OCI-LY7 (cell line): ENCODE data around the gene PARD3. TPM values are rescaled to one million over a fixed set of nuclear protein-coding genes. Genes with fewer than 3 reads are reported as not detected.

Experiments
- BruUV-seq: library from RNA; stranded (reverse); fragments of 400-500 nt; replicated peaks from 2 replicates; lab custom pipeline; 2021; lab: Mats Ljungman, UMichigan
- CTCF ChIA-PET: fragments of 300-600 bp; sonication (Branson Sonifier 250); formaldehyde crosslinking; loops from one replicate; lab custom pipeline; 2022; ENCODE audit warnings: antibody characterized with exemption; ENCODE audit not compliant: unreplicated experiment; lab: Charles Lee
- POLR2A ChIA-PET: fragments of 300-600 bp; sonication (Branson Sonifier 250); formaldehyde crosslinking; loops from one replicate; lab custom pipeline; 2022; ENCODE audit warnings: antibody characterized with exemption; lab: Charles Lee
- DNase-seq: peaks from one replicate; pipeline ENCODE4 v3.0.0-alpha.2; 2015; ENCODE audit warnings: low spot score
- H2AFZ ChIP-seq: fragments of 200-600 bp; sonication (generic), shearing (Covaris generic); 2 replicates; pipeline ENCODE4 v1.6.1; 2014; ENCODE audit warnings: mild to moderate bottlenecking, antibody characterized with exemption, low read length, moderate library complexity
- H3K27ac ChIP-seq: fragments of 200-600 bp; sonication (generic); 2 replicates; pipeline ENCODE4 v1.5.1; 2014; ENCODE audit warnings: mixed run types, low read depth, mild to moderate bottlenecking, moderate library complexity, low read length, inconsistent platforms; ENCODE audit not compliant: poor library complexity, severe bottlenecking
- H3K36me3 ChIP-seq: fragments of 200-600 bp; sonication (generic); 2 replicates; pipeline ENCODE4 v1.6.1; 2014; ENCODE audit warnings: mild to moderate bottlenecking, antibody characterized with exemption, low read length, moderate library complexity, mixed read lengths; ENCODE audit not compliant: insufficient read depth
- H3K4me1 ChIP-seq: fragments of 200-600 bp; sonication (generic); 2 replicates; pipeline ENCODE4 v1.5.1; 2014; ENCODE audit warnings: mild to moderate bottlenecking, low read length; ENCODE audit not compliant: insufficient read depth, poor library complexity, severe bottlenecking
- H3K4me2 ChIP-seq: fragments of 200-600 bp; sonication (generic); 2 replicates; pipeline ENCODE4 v1.6.1; 2014; ENCODE audit warnings: mild to moderate bottlenecking, low read length
- H3K4me3 ChIP-seq: fragments of 200-600 bp; sonication (generic); 2 replicates; pipeline ENCODE4 v1.5.1; 2014; ENCODE audit warnings: mild to moderate bottlenecking, low read depth, low read length; ENCODE audit not compliant: poor library complexity, severe bottlenecking
- H3K79me2 ChIP-seq: fragments of 200-600 bp; sonication (generic); 2 replicates; pipeline ENCODE4 v1.6.1; 2016; ENCODE audit warnings: low read depth, mild to moderate bottlenecking, low read length, moderate library complexity, mixed read lengths; ENCODE audit not compliant: insufficient read depth
- H3K9me2 ChIP-seq: fragments of 200-600 bp; sonication (generic); 2 replicates; pipeline ENCODE4 v1.6.1; 2016; ENCODE audit warnings: mild to moderate bottlenecking, low read length, mixed read lengths; ENCODE audit not compliant: insufficient read depth
- H3K9me3 ChIP-seq: fragments of 200-600 bp; sonication (generic); 2 replicates; pipeline ENCODE4 v1.6.1; 2014; ENCODE audit warnings: mild to moderate bottlenecking, mixed run types, low read length, mixed read lengths
- H4K20me1 ChIP-seq: fragments of 200-600 bp; sonication (generic); 2 replicates; pipeline ENCODE4 v1.6.1; 2014; ENCODE audit warnings: mild to moderate bottlenecking, antibody characterized with exemption, low read length, moderate library complexity, mixed read lengths; ENCODE audit not compliant: insufficient read depth
- EZH2phosphoT487 ChIP-seq: fragments of 200-600 bp; sonication (generic); IDR thresholded peaks from 2 replicates; pipeline ENCODE4 v1.6.1; 2018; ENCODE audit warnings: low read depth, borderline replicate concordance, mild to moderate bottlenecking, mixed run types, antibody characterized with exemption, low read length, moderate library complexity, mixed read lengths
- intact Hi-C: fragments of 100-400 bp; cut with micrococcal nuclease; formaldehyde crosslinking; loops from one replicate; pipeline ENCODE4 v1.10.0; 2022; ENCODE audit not compliant: unreplicated experiment
- total RNA-seq, 2 experiments: library from RNA; depleted of rRNA in 1 of 2; stranded (reverse); fragments of >200 nt in 1 of 2; shearing (Covaris generic) in 1 of 2; gene quantifications; 2 replicates each; pipeline ENCODE4 v1.2.3, GENCODE V29; 2014 to 2022
- TF ChIP-seq, protein P1 (sequence below): fragments of 200-600 bp; sonication (generic); conservative IDR thresholded peaks from 2 replicates; pipeline ENCODE4 v1.5.1; 2014; ENCODE audit warnings: mild to moderate bottlenecking, antibody characterized with exemption, low read length, moderate library complexity, mixed read lengths

Gene PARD3
- total RNA-seq, 2 experiments from 2014 or later: not detected

DNA sequence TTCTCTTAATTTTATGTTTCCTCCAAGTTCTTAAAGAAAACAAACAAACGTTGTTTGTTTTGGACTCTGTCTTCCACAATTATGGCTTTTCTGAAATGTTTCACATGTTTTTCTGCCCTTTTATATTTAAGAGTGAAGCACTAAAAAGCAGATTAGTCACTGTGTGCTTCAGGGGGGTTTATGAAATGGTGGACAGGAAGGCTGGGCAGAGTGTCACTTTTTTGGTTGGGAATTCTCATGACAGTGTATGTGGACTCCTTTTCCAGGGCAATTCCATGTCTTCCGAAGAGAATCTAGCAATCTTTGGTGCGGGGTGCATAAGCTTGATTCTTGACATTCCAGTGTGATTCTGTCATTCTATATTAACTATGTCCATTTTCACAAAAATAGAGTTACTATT, 669.4 kb downstream of the PARD3 start:
- no TSS peak for BruUV-seq
- H3K4me2 ChIP-seq: no peak overlapping the region
- intact Hi-C loops: no loop called here
- TF ChIP-seq, protein P1, sequence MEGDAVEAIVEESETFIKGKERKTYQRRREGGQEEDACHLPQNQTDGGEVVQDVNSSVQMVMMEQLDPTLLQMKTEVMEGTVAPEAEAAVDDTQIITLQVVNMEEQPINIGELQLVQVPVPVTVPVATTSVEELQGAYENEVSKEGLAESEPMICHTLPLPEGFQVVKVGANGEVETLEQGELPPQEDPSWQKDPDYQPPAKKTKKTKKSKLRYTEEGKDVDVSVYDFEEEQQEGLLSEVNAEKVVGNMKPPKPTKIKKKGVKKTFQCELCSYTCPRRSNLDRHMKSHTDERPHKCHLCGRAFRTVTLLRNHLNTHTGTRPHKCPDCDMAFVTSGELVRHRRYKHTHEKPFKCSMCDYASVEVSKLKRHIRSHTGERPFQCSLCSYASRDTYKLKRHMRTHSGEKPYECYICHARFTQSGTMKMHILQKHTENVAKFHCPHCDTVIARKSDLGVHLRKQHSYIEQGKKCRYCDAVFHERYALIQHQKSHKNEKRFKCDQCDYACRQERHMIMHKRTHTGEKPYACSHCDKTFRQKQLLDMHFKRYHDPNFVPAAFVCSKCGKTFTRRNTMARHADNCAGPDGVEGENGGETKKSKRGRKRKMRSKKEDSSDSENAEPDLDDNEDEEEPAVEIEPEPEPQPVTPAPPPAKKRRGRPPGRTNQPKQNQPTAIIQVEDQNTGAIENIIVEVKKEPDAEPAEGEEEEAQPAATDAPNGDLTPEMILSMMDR: no peak
- TF ChIP-seq EZH2phosphoT487: no peak
- CTCF ChIA-PET: no interaction called here
- no peaks in the 10 kb centered on the region for H4K20me1 ChIP-seq
- H3K9me2 ChIP-seq: no peaks in the 10 kb centered on the region
- no peaks in the 10 kb centered on the region for H3K36me3 ChIP-seq
- H2AFZ ChIP-seq: no peak overlapping the region
- H3K27ac ChIP-seq: no peak overlapping the region
- DNase-seq: no peak
- H3K4me1 ChIP-seq: no peaks in the 10 kb centered on the region
- POLR2A ChIA-PET: interaction anchor here (0.7 kb wide), 1 partner anchor 984 kb away, joined by 3 read pairs; no protein-coding TSS in a partner anchor
- no peak overlapping the region for H3K4me3 ChIP-seq
- no peaks in the 10 kb centered on the region for H3K79me2 ChIP-seq
- H3K9me3 ChIP-seq: no peaks in the 10 kb centered on the region

DNA sequence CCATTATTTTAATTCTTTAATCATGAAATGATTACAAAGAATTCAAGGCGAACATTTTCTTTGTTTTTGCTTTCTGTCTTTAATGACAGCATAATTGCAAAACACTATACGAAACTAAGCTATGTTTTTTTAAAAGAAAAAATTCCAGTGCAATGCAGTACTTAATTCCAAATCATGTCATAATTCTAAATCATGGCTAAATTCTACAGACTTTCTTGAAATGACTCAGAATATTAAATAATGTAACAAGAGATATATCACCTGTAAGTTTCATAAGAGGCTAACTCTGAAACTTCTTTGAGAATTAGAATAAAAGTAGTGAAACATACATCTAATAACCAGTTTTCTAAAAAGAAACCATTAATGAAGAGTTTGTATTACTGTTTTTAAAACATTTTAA, 671.6 kb downstream of the PARD3 start:
- H3K4me3 ChIP-seq: no peak overlapping the region
- DNase-seq: no peak
- H3K9me3 ChIP-seq: no peaks in the 10 kb centered on the region
- no peaks in the 10 kb centered on the region for H3K79me2 ChIP-seq
- no peaks in the 10 kb centered on the region for H3K4me1 ChIP-seq
- POLR2A ChIA-PET: no interaction called here
- H3K9me2 ChIP-seq: no peaks in the 10 kb centered on the region
- CTCF ChIA-PET: no interaction called here
- no peak overlapping the region for H3K27ac ChIP-seq
- H3K36me3 ChIP-seq: no peaks in the 10 kb centered on the region
- intact Hi-C loops: no loop called here
- no peak overlapping the region for H3K4me2 ChIP-seq
- no peaks in the 10 kb centered on the region for H4K20me1 ChIP-seq
- H2AFZ ChIP-seq: no peak overlapping the region
- no TSS peak for BruUV-seq
- TF ChIP-seq, protein P1: no peak
- no peak for TF ChIP-seq EZH2phosphoT487

DNA sequence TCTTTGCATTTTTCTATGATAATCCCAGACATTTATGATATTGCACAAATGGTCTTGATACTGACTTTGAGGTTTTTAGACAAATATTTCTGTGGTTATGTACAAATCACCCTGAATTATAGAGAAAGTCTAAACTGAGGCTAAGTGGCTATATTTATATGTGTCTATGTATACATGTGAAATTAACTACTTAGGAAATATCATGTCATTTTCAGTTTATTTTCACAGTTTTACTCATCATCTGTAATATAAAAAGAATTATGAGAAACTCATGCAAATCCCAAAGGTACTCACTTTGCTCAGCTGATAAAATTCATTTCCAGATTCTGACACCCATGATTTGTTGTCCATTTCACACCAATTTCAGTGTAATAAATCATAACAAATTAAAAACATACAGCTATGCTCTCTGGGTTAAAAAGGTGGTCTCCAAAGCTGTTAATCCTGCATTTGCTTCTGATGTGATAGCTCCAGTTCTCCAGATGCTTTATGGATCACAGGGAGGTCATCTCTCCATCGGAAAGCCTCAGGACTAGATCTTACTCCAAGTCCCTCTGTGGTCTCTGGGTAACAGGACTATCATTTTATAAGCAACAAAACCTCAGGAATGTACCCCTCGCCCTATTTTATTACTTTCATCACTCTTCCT, 673.9 kb downstream of the PARD3 start:
- Histone ChIP-seq H3K79me2 (no peaks in the 10 kb centered on the region), H3K4me2 (no peak overlapping the region), H3K27ac (no peak overlapping the region), H3K36me3 (no peaks in the 10 kb centered on the region), H3K4me3 (no peak overlapping the region), H3K4me1 (no peaks in the 10 kb centered on the region), H4K20me1 (no peaks in the 10 kb centered on the region), H3K9me3 (no peaks in the 10 kb centered on the region), H2AFZ (no peak overlapping the region), H3K9me2 (no peaks in the 10 kb centered on the region)
- ChIA-PET CTCF (no interaction called here), POLR2A (interaction anchor here (1.2 kb wide), 1 partner anchor 26 kb away, joined by 3 read pairs; no protein-coding TSS in a partner anchor)
- TF ChIP-seq EZH2phosphoT487: no peak
- TF ChIP-seq, protein P1: no peak
- no peak for DNase-seq
- BruUV-seq: no TSS peak
- intact Hi-C loops: no loop called here
